K562 (cell line): ENCODE measurements around the gene OPCML. TPM values are rescaled to one million over a fixed set of nuclear protein-coding genes. Genes with fewer than 3 reads are reported as not detected.

Experiments
- ATAC-seq: fragments of 200-7000 bp; cut with Tn5 transposase; 3 replicates; pipeline ENCODE4 v1.9.1; 2020; ENCODE audit warnings: moderate library complexity
- BruUV-seq: library from RNA; stranded (reverse); fragments of 400-500 nt; replicated peaks from 2 replicates; lab custom pipeline; 2021; lab: Mats Ljungman, UMichigan
- CTCF ChIA-PET: fragments of 300-600 bp; formaldehyde crosslinking; extraction: SDS; loops from one replicate; lab custom pipeline; 2021; ENCODE audit warnings: low intra/inter-chr PET ratio; lab: Yijun Ruan, JAX
- POLR2A ChIA-PET: fragments of 300-600, 350-650 bp; sonication (Branson Sonifier 250); formaldehyde crosslinking; extraction: SDS; loops from one replicate; lab custom pipeline; 2021; ENCODE audit warnings: antibody characterized with exemption, inconsistent platforms; lab: Yijun Ruan, JAX
- DNase-seq, 4 experiments: peaks; one replicate each; pipeline versions ENCODE4 v3.0.0 to v3.0.0-alpha.2; 2011 to 2018; ENCODE audit warnings: low spot score in 3 of 4, mixed read lengths in 3 of 4; ENCODE audit errors: extremely low read depth in 1 of 4
- FAIRE-seq: peaks from 2 replicates; lab custom pipeline; 2011; peaks lifted over from hg19 to GRCh38; lab: Jason Lieb, UNC
- H2AFZ ChIP-seq: 2 replicates; pipeline ENCODE4 v1.6.0; 2011; ENCODE audit warnings: low read depth, low read length, control low read depth, inconsistent platforms
- H3K27ac ChIP-seq: fragments of 200-600 bp; 3 replicates; pipeline ENCODE4 v1.8.0; 2011; ENCODE audit warnings: low read depth, mild to moderate bottlenecking, control low read depth, inconsistent platforms, low read length, moderate library complexity, mixed read lengths; ENCODE audit errors: extremely low read depth
- H3K27me3 ChIP-seq, 2 experiments: fragments of 300-600 bp in 1 of 2; 2 replicates in 1 of 2; 3 replicates in 1 of 2; pipeline versions ENCODE4 v1.6.0 to v1.8.0; 2011; ENCODE audit warnings: inconsistent platforms in 2 of 2, low read length in 2 of 2, mild to moderate bottlenecking in 1 of 2, mixed read lengths in 1 of 2, moderate library complexity in 1 of 2; ENCODE audit not compliant: control insufficient read depth in 2 of 2, insufficient read depth in 2 of 2
- H3K36me3 ChIP-seq: fragments of 300-600 bp; 3 replicates; pipeline ENCODE4 v1.8.0; 2011; ENCODE audit warnings: mild to moderate bottlenecking, low read length, inconsistent platforms; ENCODE audit not compliant: control insufficient read depth, insufficient read depth
- H3K4me1 ChIP-seq, 2 experiments: fragments of 200-600 bp in 1 of 2; replicated peaks in 1 of 2; 2 replicates in 1 of 2; 3 replicates in 1 of 2; pipeline versions ENCODE4 v1.5.1 to v1.8.0; 2011; ENCODE audit warnings: inconsistent platforms in 2 of 2, low read length in 2 of 2, mild to moderate bottlenecking in 1 of 2, mixed read lengths in 1 of 2, moderate library complexity in 1 of 2; ENCODE audit not compliant: control insufficient read depth in 2 of 2, insufficient read depth in 2 of 2
- H3K4me2 ChIP-seq: 2 replicates; pipeline ENCODE4 v1.6.1; 2011; ENCODE audit warnings: low read length, control low read depth, inconsistent platforms, mixed read lengths; ENCODE audit not compliant: insufficient read depth
- H3K4me3 ChIP-seq: fragments of 200-600 bp; sonication (generic), shearing (Covaris generic); 2 replicates; pipeline ENCODE4 v1.5.1; 2016; ENCODE audit warnings: control low read depth, inconsistent platforms
- H3K79me2 ChIP-seq: fragments of 200-600 bp; 3 replicates; pipeline ENCODE4 v1.8.0; 2011; ENCODE audit warnings: low read length, inconsistent platforms; ENCODE audit not compliant: control insufficient read depth, insufficient read depth
- H3K9ac ChIP-seq, 2 experiments: 2 replicates each; pipeline versions ENCODE4 v1.6.0 to v1.6.1; 2011; ENCODE audit warnings: low read depth in 2 of 2, low read length in 2 of 2, control low read depth in 1 of 2, inconsistent platforms in 1 of 2, mild to moderate bottlenecking in 1 of 2, mixed read lengths in 1 of 2; ENCODE audit not compliant: insufficient read depth in 1 of 2
- H3K9me1 ChIP-seq: one replicate; pipeline ENCODE4 v1.6.0; 2011; ENCODE audit warnings: inconsistent platforms, mild to moderate bottlenecking, low read length, moderate library complexity; ENCODE audit not compliant: control insufficient read depth, insufficient read depth
- H3K9me3 ChIP-seq: replicated peaks from 2 replicates; pipeline ENCODE4 v1.5.1; 2011; ENCODE audit warnings: low read depth, low read length, inconsistent platforms; ENCODE audit not compliant: control insufficient read depth, insufficient read depth
- H4K20me1 ChIP-seq: replicated peaks from 2 replicates; pipeline ENCODE4 v1.6.1; 2011; ENCODE audit warnings: low read length, inconsistent platforms, mixed read lengths; ENCODE audit not compliant: control insufficient read depth, insufficient read depth
- CTBP1 ChIP-seq: fragments of 450-650 bp; IDR thresholded peaks from 2 replicates; pipeline ENCODE4 v1.6.1; 2016; ENCODE audit warnings: borderline replicate concordance
- CXXC5 ChIP-seq: fragments of 250-450 bp; sonication (Bioruptor Pico); IDR thresholded peaks from 2 replicates; pipeline ENCODE4 v1.8.0; 2022; ENCODE audit warnings: inconsistent platforms, mild to moderate bottlenecking, moderate library complexity
- PHB2 ChIP-seq: fragments of 450-650 bp; IDR thresholded peaks from 2 replicates; pipeline ENCODE4 v1.6.1; 2017; ENCODE audit warnings: low read depth
- TAF7 ChIP-seq: fragments of 450-650 bp; IDR thresholded peaks from 2 replicates; pipeline ENCODE4 v1.6.1; 2016; ENCODE audit warnings: missing genetic modification characterization, missing compliant biosample characterization
- U2AF2 ChIP-seq: fragments of 200-400 bp; formaldehyde crosslinking; optimal IDR thresholded peaks from 2 replicates; pipeline ENCODE3; 2017; ENCODE audit warnings: low read depth, mild to moderate bottlenecking, low read length
- WGBS: fragments of 100-300 bp; shearing (Covaris generic); methylation state at CpG from one replicate; pipeline ENCODE4 v1.1.6; 2016; ENCODE audit warnings: low coverage, mixed read lengths; ENCODE audit not compliant: insufficient coverage; ENCODE audit errors: missing lambda C conversion rate; 5-methylcytosine and 5-hydroxymethylcytosine counted together
- in situ Hi-C: fragments of 300-500 bp; cut with MboI; formaldehyde crosslinking; loops from 4 replicates; pipeline ENCODE4 v1.15.0; 2018; ENCODE audit warnings: inconsistent platforms, mixed read lengths
- intact Hi-C: fragments of 100-400 bp; cut with micrococcal nuclease; formaldehyde crosslinking; loops from 2 replicates; pipeline ENCODE4 v1.14.2; 2022
- polyA plus RNA-seq, 8 experiments: library from polyadenylated mRNA; depleted of rRNA in 4 of 8; stranded (reverse) in 5 of 8; unstranded in 3 of 8; fragments of >200 nt; fragmentation: Nextera tagmentation in 2 of 8; fragmentation: Illumina TruSeq in 1 of 8; extraction: Ambion mirVana in 2 of 8; extraction: Trizol in 1 of 8; gene quantifications; 2 replicates each; pipeline versions ENCODE4 v1.2.1 to v1.2.3, GENCODE V29; 2011 to 2014; ENCODE audit warnings: inconsistent platforms in 1 of 8, missing spikeins in 1 of 8
- total RNA-seq, 7 experiments: library from RNA; depleted of rRNA in 6 of 7; stranded (reverse); fragments of >200 nt in 6 of 7; fragmentation: Illumina TruSeq in 2 of 7; extraction: Trizol in 2 of 7; gene quantifications; 2 replicates each; pipeline versions ENCODE4 v1.2.1 to v1.2.3, GENCODE V29; 2011 to 2021; ENCODE audit warnings: low replicate concordance in 1 of 7
- TF ChIP-seq, protein P1 (sequence below): fragments of 450-650 bp; IDR thresholded peaks from 2 replicates; pipeline ENCODE4 v1.6.1; 2016; ENCODE audit warnings: low read depth

OPCML gene
- total and polyA plus RNA-seq, 9 of the 15 experiments (the other 6 are each of a cell fraction or from before 2014, with no cell fraction given): not detected

- Histone ChIP-seq H4K20me1 (no peaks in the 10 kb centered on the region), H3K27ac (no peak overlapping the region), H3K9me3 (no peaks in the 10 kb centered on the region), H3K9ac (no peak overlapping the region), H3K27me3 (no peaks in the 10 kb centered on the region), H3K79me2 (no peaks in the 10 kb centered on the region), H3K4me3 (no peak overlapping the region), H3K9me1 (no peaks in the 10 kb centered on the region), H3K36me3 (no peaks in the 10 kb centered on the region), H3K4me2 (no peak overlapping the region), H3K4me1 (no peaks in the 10 kb centered on the region), H2AFZ (no peak overlapping the region)
- POLR2A ChIA-PET: no interaction called here
- in situ Hi-C loops (no loop called here), intact Hi-C loops (no loop called here)
- TF ChIP-seq, protein P1, sequence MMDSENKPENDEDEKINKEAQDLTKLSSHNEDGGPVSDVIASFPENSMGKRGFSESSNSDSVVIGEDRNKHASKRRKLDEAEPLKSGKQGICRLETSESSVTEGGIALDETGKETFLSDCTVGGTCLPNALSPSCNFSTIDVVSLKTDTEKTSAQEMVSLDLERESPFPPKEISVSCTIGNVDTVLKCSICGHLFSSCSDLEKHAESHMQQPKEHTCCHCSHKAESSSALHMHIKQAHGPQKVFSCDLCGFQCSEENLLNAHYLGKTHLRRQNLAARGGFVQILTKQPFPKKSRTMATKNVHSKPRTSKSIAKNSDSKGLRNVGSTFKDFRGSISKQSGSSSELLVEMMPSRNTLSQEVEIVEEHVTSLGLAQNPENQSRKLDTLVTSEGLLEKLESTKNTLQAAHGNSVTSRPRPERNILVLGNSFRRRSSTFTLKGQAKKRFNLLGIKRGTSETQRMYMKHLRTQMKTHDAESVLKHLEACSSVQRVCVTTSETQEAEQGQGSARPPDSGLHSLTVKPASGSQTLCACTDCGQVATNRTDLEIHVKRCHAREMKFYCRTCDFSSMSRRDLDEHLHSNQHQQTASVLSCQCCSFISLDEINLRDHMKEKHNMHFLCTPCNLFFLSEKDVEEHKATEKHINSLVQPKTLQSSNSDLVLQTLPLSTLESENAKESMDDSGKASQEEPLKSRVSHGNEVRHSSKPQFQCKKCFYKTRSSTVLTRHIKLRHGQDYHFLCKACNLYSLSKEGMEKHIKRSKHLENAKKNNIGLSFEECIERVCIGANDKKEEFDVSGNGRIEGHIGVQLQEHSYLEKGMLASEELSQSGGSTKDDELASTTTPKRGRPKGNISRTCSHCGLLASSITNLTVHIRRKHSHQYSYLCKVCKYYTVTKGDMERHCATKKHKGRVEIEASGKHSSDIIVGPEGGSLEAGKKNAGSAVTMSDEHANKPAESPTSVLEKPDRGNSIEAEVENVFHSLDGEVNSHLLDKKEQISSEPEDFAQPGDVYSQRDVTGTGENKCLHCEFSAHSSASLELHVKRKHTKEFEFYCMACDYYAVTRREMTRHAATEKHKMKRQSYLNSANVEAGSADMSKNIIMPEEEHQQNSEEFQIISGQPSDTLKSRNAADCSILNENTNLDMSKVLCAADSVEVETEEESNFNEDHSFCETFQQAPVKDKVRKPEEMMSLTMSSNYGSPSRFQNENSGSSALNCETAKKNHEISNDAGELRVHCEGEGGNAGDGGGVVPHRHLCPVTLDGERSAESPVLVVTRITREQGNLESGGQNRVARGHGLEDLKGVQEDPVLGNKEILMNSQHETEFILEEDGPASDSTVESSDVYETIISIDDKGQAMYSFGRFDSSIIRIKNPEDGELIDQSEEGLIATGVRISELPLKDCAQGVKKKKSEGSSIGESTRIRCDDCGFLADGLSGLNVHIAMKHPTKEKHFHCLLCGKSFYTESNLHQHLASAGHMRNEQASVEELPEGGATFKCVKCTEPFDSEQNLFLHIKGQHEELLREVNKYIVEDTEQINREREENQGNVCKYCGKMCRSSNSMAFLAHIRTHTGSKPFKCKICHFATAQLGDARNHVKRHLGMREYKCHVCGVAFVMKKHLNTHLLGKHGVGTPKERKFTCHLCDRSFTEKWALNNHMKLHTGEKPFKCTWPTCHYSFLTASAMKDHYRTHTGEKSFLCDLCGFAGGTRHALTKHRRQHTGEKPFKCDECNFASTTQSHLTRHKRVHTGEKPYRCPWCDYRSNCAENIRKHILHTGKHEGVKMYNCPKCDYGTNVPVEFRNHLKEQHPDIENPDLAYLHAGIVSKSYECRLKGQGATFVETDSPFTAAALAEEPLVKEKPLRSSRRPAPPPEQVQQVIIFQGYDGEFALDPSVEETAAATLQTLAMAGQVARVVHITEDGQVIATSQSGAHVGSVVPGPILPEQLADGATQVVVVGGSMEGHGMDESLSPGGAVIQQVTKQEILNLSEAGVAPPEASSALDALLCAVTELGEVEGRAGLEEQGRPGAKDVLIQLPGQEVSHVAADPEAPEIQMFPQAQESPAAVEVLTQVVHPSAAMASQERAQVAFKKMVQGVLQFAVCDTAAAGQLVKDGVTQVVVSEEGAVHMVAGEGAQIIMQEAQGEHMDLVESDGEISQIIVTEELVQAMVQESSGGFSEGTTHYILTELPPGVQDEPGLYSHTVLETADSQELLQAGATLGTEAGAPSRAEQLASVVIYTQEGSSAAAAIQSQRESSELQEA: no peak
- no peak for TF ChIP-seq CTBP1
- no peak for TF ChIP-seq PHB2
- TF ChIP-seq U2AF2: no peak
- TF ChIP-seq TAF7 (tag): no peak
- no peak for TF ChIP-seq CXXC5 (CRISPR knock-in tag)
- CTCF ChIA-PET: no interaction called here
- FAIRE-seq (no peak), DNase-seq (no peak), ATAC-seq (no peak)
- no TSS peak for BruUV-seq
- 2% methylated on average over 7 of the region's 9 CpGs for WGBS
Observed at GRCh38 chr11:132649277-132649676, 883.0 kb downstream of the OPCML start.
